Muscle of arm (tissue), 12 donors: Measurements from ENCODE around the gene UBE2O. TPM values are rescaled to one million over a fixed set of nuclear protein-coding genes. Genes with fewer than 3 reads are reported as not detected.
"Not testable (repeated sequence)": the region's sequence is repeated elsewhere in the genome, so short reads cannot be mapped to it uniquely, and the experiment has no call there.

ENCODE experiments used
- DNase-seq: peaks from one replicate; pipeline ENCODE4 v3.0.0-alpha.2; 2013
- polyA plus RNA-seq, 12 donors: library from polyadenylated mRNA; unstranded; fragments of 120-200 nt; gene quantifications; one replicate each; pipeline ENCODE4 v1.2.1, GENCODE V29; 2013; ENCODE audit not compliant: insufficient read length in 12 of 12

The UBE2O gene
- polyA plus RNA-seq, 12 donors, result 9.3 to 25.8 (median 14.5) TPM; not detected in 1

- no peak for DNase-seq
Measured at GRCh38 chr17:76353004-76353598, 99.9 kb downstream of the UBE2O start.

DNA sequence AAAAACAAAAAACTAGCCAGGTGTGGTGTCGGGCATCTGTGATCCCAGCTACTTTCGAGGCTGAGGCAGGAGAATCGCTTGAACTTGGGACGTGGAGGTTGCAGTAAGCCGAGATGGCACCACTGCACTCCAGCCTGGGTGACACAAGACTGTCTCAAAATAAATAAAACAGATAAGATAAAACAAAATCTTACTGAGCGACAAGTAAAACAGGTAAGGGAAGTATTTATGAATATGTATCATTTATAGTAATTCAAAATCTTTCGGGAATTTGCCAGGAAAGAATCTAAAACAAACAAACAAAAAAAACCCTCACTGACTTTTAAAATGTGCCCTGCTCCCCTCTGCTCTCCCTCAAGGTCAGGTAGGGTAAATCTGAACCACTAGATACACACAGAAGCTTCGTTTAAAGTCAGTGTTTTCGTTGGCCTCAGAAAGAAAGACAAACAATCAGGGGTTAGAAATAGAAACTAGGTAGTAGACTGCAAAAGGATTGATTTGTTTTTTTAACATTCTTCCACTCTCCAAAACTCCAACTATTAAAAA, 101.4 kb downstream of the UBE2O start:
- DNase-seq, result no peak

DNA sequence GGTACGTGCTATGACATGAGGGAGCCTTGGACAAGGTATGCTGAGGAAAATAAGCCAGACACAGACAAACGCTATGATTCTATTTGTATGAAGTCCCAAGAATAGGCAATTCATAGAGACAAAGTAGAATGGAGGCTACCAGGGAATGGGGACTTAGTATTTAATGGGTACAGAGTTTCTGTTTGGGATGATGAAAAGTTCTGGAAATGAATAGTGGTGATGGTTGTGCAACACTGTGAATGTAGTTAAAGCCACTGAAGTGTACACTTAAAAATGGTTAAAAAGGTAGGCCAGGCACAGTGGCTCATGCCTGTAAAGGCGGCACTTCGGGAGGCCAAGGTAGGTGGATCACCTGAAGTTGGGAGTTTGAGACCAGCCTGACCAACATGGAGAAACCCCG, 102.5 kb downstream of the UBE2O start:
- DNase-seq, result no peak

DNA sequence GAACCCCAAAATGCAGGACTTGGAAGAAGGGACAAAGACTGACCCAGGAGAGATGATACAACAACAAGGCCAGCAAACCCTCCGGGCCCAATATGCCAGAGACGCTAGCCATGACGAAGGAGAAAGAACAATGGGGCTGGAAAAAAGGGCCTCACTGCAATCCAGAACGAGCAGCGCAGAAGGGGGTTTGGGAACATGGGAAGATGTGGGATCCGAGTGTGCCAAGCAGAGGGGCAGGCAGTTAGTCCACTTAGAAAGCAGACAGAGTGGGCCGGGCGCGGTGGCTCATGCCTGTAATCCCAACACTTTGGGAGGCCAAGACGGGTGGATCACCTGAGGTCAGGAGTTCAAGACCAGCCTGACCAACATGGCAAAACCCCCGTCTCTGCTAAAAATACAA, 106.0 kb downstream of the UBE2O start:
- not testable (repeated sequence) for DNase-seq

DNA sequence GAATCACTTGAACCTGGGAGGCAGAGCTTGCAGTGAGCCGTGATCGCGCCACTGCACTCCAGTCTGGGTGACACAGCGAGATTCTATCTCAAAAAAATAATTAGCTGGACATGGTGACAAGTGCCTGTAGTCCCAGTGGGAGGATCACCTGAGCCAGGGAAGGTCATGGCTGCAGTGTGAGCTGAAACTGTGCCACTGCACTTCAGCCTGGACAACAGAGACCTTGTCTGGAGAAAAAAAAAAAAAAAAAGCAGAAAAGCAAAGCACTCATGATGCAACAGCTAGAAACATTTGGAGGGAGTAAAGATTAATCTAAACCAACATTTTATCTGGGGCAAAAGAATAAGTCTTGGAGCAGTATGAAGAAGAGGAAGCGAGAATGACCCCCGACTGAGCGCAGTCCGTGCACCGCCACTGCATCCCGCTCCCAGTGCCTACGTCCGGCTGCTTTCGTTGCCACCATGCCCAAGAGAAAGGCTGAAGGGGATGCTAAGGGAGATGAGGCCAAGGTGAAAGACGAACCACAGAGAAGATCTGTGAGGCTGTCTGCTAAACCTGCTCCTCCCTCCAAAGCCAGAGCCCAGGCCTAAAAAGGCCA, 107.5 kb downstream of the UBE2O start:
- DNase-seq, result no peak

DNA sequence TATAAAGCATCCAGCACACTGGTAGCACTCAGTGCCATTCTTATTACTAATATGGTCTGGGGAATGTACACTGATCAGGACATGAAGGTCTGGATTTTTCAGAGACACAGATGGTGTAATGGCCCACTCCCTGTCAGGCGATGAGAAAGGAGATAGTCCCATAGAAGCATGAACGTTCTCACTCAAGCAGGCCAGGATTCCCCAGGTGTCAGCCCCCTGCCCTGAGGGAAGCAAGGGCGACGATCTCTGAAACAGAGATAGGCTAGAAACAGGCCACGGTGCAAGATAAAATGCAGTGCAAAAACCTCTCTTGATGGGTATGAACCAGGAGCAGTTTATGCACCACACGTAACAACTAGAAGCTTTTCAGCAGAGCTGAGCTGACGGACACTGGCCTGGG, 109.8 kb downstream of the UBE2O start:
- DNase-seq, result no peak

GRCh38 chr17:76341301-76341700, 111.7 kb downstream of the UBE2O start:
- DNase-seq, result no peak

Other genes starting within 250 kb of the UBE2O start
- gene RNF157, start 212.7 kb downstream of the UBE2O start, polyA plus RNA-seq, result 10 to 100 TPM in 7 of 12 donors, 1 to 10 TPM in 4, not detected in 1; 7.5 to 30.9 (median 13.0) TPM
- gene UBALD2, start 187.8 kb downstream of the UBE2O start, polyA plus RNA-seq, result 10 to 100 TPM in 11 of 12 donors, not detected in 1; 10.1 to 93.7 (median 18.1) TPM
- gene QRICH2, start 144.9 kb downstream of the UBE2O start, polyA plus RNA-seq, result 10 to 100 TPM in 1 of 12 donors, 1 to 10 TPM in 10, not detected in 1; 2.7 to 10.3 (median 3.4) TPM
- 10 to 100 TPM in 11 of 12 donors, not detected in 1; 16.0 to 50.7 (median 33.9) TPM for gene PRPSAP1, start 99.2 kb downstream of the UBE2O start, polyA plus RNA-seq
- gene SPHK1, start 68.5 kb downstream of the UBE2O start, polyA plus RNA-seq, result 1 to 10 TPM in 8 of 12 donors, under 1 TPM in 2, not detected in 2; 0.91 to 4.8 (median 1.6) TPM
- gene AANAT, start 14.5 kb upstream of the UBE2O start, polyA plus RNA-seq, result under 1 TPM in 6 of 12 donors, not detected in 6; 0.33 to 0.66 (median 0.46) TPM
- 10 to 100 TPM in 1 of 12 donors, 1 to 10 TPM in 9, not detected in 2; 3.6 to 12.2 (median 4.9) TPM for gene RHBDF2, start 48.3 kb upstream of the UBE2O start, polyA plus RNA-seq
- 10 to 100 TPM in 11 of 12 donors, not detected in 1; 12.8 to 35.3 (median 15.3) TPM for gene CYGB, start 84.6 kb upstream of the UBE2O start, polyA plus RNA-seq
- 1 to 10 TPM in 10 of 12 donors, not detected in 2; 2.8 to 6.2 (median 3.6) TPM for gene PRCD, start 86.9 kb upstream of the UBE2O start, polyA plus RNA-seq
- 10 to 100 TPM in 1 of 12 donors, 1 to 10 TPM in 9, not detected in 2; 1.3 to 22.9 (median 2.3) TPM for gene ST6GALNAC2, start 132.7 kb upstream of the UBE2O start, polyA plus RNA-seq
- gene ST6GALNAC1, start 190.6 kb upstream of the UBE2O start, polyA plus RNA-seq, result 10 to 100 TPM in 1 of 12 donors, 1 to 10 TPM in 2, under 1 TPM in 8, not detected in 1; 0.34 to 53.1 (median 0.54) TPM